Chondrocyte (in vitro differentiated cells): ENCODE results near the gene RGMB. TPM values are rescaled to one million over a fixed set of nuclear protein-coding genes. Genes with fewer than 3 reads are reported as not detected.
"Not testable (repeated sequence)": the region's sequence is repeated elsewhere in the genome, so short reads cannot be mapped to it uniquely, and the experiment has no call there.

ENCODE experiments used
- DNase-seq: peaks from one replicate; pipeline ENCODE4 v3.0.0; 2021; ENCODE audit warnings: mixed read lengths, low spot score
- H3K27ac Mint-ChIP-seq: one replicate; pipeline ENCODE4 v1.8.0; 2021; ENCODE audit warnings: mild to moderate bottlenecking, moderate library complexity, mixed read lengths; ENCODE audit not compliant: unreplicated experiment
- H3K27me3 Mint-ChIP-seq: 2 replicates; pipeline ENCODE4 v1.8.0; 2021; ENCODE audit warnings: low read depth, mixed read lengths
- H3K36me3 Mint-ChIP-seq: 2 replicates; pipeline ENCODE4 v1.8.0; 2021; ENCODE audit warnings: low read depth, mixed read lengths
- H3K4me1 Mint-ChIP-seq: 2 replicates; pipeline ENCODE4 v1.8.0; 2021; ENCODE audit warnings: low read depth, mild to moderate bottlenecking, mixed read lengths
- H3K4me3 Mint-ChIP-seq: one replicate; pipeline ENCODE4 v1.8.0; 2021; ENCODE audit warnings: mild to moderate bottlenecking, moderate library complexity, mixed read lengths; ENCODE audit not compliant: unreplicated experiment
- H3K9me3 Mint-ChIP-seq: 2 replicates; pipeline ENCODE4 v1.8.0; 2021; ENCODE audit warnings: low read depth, mixed read lengths
- total RNA-seq: library from RNA; stranded (reverse); gene quantifications from 3 replicates; pipeline ENCODE4 v1.2.1, GENCODE V29; 2021
- TF ChIP-seq, protein P1 (sequence below): fragments of 200-600 bp; sonication (generic); IDR thresholded peaks from 2 replicates; pipeline ENCODE4 v1.5.0; 2021; ENCODE audit warnings: antibody characterized with exemption, mild to moderate bottlenecking, moderate library complexity

Gene RGMB
- total RNA-seq, 1 donor from 2014 or later = 28.5 TPM

- H3K4me1 Mint-ChIP-seq = no peaks in the 10 kb centered on the region
- TF ChIP-seq, protein P1, sequence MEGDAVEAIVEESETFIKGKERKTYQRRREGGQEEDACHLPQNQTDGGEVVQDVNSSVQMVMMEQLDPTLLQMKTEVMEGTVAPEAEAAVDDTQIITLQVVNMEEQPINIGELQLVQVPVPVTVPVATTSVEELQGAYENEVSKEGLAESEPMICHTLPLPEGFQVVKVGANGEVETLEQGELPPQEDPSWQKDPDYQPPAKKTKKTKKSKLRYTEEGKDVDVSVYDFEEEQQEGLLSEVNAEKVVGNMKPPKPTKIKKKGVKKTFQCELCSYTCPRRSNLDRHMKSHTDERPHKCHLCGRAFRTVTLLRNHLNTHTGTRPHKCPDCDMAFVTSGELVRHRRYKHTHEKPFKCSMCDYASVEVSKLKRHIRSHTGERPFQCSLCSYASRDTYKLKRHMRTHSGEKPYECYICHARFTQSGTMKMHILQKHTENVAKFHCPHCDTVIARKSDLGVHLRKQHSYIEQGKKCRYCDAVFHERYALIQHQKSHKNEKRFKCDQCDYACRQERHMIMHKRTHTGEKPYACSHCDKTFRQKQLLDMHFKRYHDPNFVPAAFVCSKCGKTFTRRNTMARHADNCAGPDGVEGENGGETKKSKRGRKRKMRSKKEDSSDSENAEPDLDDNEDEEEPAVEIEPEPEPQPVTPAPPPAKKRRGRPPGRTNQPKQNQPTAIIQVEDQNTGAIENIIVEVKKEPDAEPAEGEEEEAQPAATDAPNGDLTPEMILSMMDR = no peak
- H3K27ac Mint-ChIP-seq = peak overlapping the region; percentile 75
- H3K36me3 Mint-ChIP-seq = peaks cover 6% of the 10 kb centered on the region
- peaks cover 18% of the 10 kb centered on the region for H3K9me3 Mint-ChIP-seq
- no peaks in the 10 kb centered on the region for H3K27me3 Mint-ChIP-seq
- H3K4me3 Mint-ChIP-seq = no peak overlapping the region
- no peak for DNase-seq
Observed at GRCh38 chr5:98736753-98737152, 36.7 kb upstream of the RGMB start.

DNA sequence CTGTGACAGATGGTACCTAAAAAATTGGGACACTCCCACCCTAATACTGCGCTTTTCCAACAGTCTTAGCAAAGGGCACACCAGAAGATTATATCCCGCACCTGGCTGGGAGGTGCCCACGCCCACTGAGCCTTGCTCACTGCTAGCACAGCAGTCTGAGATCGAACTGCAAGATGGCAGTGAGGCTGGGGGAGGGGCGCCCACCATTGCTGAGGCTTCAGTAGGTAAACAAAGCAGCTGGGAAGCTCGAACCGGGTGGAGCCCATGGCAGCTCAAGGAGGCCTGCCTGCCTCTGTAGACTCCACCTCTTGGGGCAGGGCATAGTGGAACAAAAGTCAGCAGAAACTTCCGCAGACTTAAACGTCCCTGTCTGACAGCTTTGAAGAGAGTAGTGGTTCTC lies 36.0 kb upstream of the RGMB start:
- H3K27ac Mint-ChIP-seq, H3K4me1 Mint-ChIP-seq, DNase-seq, H3K4me3 Mint-ChIP-seq, H3K27me3 Mint-ChIP-seq, H3K36me3 Mint-ChIP-seq: not testable (repeated sequence)
- H3K9me3 Mint-ChIP-seq = peaks cover 18% of the 10 kb centered on the region

GRCh38 chr5:98738481-98739149 lies 34.8 kb upstream of the RGMB start:
- H3K4me1 Mint-ChIP-seq, DNase-seq, H3K4me3 Mint-ChIP-seq, H3K36me3 Mint-ChIP-seq, H3K27ac Mint-ChIP-seq, H3K27me3 Mint-ChIP-seq: not testable (repeated sequence)
- peaks cover 18% of the 10 kb centered on the region for H3K9me3 Mint-ChIP-seq

- no peaks in the 10 kb centered on the region for H3K4me1 Mint-ChIP-seq
- peaks cover 10% of the 10 kb centered on the region for H3K9me3 Mint-ChIP-seq
- no peak overlapping the region for H3K27ac Mint-ChIP-seq
- TF ChIP-seq, protein P1 = no peak
- H3K4me3 Mint-ChIP-seq = no peak overlapping the region
- no peaks in the 10 kb centered on the region for H3K27me3 Mint-ChIP-seq
- no peak for DNase-seq
- peaks cover 5% of the 10 kb centered on the region for H3K36me3 Mint-ChIP-seq
Observed at GRCh38 chr5:98741926-98742325, 31.5 kb upstream of the RGMB start.

GRCh38 chr5:98742396-98743073 lies 30.9 kb upstream of the RGMB start:
- Mint-ChIP-seq H3K4me3 (no peak overlapping the region), H3K27ac (no peak overlapping the region), H3K36me3 (peaks cover 5% of the 10 kb centered on the region), H3K27me3 (no peaks in the 10 kb centered on the region), H3K4me1 (no peaks in the 10 kb centered on the region), H3K9me3 (peaks cover 13% of the 10 kb centered on the region)
- TF ChIP-seq, protein P1 = no peak
- DNase-seq = no peak

- H3K4me3 Mint-ChIP-seq, H3K27me3 Mint-ChIP-seq, H3K27ac Mint-ChIP-seq, H3K4me1 Mint-ChIP-seq, H3K9me3 Mint-ChIP-seq, H3K36me3 Mint-ChIP-seq, DNase-seq: not testable (repeated sequence)
Observed at GRCh38 chr5:98748259-98748658, 25.2 kb upstream of the RGMB start.

DNA sequence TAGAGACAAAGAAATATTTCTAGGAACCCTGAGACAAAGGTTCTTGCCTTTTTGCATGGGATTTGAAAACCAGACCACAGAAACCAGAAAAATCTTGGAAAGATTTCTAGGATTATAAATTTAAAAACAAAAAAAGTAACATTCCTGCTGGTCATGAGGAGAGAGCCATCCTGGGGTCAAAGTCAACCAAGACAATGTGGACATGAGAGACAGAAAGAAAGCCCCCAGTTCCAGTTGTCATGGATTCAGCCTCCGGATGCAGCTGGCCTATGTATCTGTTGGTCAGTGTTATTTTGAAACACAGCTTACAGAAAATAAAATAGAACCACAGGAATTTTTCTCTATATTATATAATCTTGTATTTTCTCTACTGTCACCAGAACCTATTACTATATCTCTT lies 24.4 kb upstream of the RGMB start:
- DNase-seq = no peak
- Mint-ChIP-seq H3K9me3 (peaks cover 10% of the 10 kb centered on the region), H3K4me3 (no peak overlapping the region), H3K4me1 (peaks cover 3% of the 10 kb centered on the region), H3K36me3 (no peaks in the 10 kb centered on the region), H3K27me3 (no peaks in the 10 kb centered on the region), H3K27ac (no peak overlapping the region)
- TF ChIP-seq, protein P1 = no peak
